GM12874 (cell line): ENCODE results near the gene NRBP1.

Experiments
- TF ChIP-seq, protein P1 (sequence below): IDR thresholded peaks from 2 replicates; pipeline ENCODE4 v1.5.1; 2011; ENCODE audit warnings: low read depth, mild to moderate bottlenecking, control low read depth, low read length, moderate library complexity; ENCODE audit not compliant: insufficient read depth

NRBP1 gene

DNA sequence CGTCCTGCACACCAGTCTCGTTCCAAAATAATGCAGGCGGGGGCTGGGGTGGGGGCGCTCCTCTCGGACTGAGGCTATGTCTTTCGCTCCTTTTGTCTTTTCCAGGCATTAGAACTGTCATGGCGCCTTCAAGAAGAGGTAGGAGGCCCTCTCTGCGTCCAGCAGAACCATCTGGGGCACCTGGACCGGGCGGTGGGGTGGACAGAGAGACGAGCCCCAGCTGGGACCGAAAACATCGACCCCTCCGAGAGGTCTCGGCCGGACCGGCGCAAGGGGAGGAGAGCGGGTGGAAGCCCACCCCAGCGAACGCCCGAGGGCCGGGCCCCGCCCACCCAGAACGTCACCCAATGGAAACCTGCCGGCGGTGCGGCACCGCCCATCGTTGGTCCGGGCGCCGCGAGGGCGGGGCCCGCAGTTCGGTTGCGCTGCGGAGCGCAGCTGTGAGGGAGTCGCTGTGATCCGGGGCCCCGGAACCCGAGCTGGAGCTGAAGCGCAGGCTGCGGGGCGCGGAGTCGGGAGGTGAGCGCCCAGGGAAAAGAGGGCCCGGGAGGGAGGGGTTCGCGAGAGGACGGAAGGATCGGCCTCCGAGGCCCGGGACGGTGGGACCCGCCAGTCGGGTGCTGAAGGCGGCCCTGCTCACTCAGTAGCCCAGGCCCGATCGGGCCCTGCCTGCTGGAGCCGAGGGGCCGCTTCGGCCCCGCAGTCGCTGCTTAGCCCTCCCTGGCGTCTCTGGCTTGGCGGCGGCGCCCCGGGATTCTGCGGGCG, at the start of gene NRBP1:
NRBP1 (plus strand) TSS at position 419 of the 765 bp plus-strand sequence. CDS start 4,643 bp downstream, outside the sequence.
- TF ChIP-seq, protein P1, sequence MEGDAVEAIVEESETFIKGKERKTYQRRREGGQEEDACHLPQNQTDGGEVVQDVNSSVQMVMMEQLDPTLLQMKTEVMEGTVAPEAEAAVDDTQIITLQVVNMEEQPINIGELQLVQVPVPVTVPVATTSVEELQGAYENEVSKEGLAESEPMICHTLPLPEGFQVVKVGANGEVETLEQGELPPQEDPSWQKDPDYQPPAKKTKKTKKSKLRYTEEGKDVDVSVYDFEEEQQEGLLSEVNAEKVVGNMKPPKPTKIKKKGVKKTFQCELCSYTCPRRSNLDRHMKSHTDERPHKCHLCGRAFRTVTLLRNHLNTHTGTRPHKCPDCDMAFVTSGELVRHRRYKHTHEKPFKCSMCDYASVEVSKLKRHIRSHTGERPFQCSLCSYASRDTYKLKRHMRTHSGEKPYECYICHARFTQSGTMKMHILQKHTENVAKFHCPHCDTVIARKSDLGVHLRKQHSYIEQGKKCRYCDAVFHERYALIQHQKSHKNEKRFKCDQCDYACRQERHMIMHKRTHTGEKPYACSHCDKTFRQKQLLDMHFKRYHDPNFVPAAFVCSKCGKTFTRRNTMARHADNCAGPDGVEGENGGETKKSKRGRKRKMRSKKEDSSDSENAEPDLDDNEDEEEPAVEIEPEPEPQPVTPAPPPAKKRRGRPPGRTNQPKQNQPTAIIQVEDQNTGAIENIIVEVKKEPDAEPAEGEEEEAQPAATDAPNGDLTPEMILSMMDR: no peak

DNA sequence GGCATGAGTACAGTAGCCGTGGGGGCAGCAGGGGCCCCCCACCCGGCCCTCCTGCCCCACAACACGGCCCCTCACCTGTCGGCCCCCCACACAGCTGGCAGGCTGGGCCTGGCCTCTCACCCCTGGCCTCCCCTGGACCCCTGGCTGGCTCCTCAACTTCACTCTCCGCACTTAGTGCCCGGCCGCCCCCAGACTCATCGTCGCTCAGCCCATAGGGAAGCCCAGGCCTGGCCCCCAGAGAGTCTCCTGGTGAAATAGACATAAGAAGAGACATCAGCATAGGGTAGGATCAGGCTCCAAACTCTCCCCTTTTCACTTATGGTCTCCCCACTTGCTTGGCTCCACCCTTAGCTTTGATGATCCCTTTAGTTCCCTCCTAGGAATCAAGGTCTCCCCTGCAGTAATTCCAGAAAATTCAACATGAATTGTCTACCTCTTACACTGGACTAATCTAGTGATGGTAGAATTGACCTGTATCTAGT, 49.6 kb upstream of the NRBP1 start:
- TF ChIP-seq, protein P1: no peak

DNA sequence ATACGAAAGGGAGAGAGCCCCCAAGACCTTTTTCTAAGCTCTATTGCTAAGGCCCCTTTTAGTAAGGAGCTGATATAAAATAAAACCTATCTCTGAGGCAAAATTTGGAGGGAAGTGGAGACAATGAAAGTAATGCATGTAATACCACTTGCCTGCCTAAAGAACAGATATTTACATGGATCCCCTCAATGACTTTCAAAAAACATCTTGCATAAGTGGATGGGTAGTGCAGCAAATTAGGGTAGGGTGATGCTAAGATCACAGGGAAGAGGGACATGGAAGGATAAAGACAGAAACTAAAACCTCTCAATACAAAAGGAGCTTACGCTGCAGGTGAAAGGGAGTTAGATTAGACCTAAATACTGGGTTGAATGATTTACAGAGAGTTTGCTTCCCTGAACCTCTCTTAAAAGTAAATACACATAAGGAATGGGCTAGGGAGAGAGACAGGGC, 49.0 kb upstream of the NRBP1 start:
- TF ChIP-seq, protein P1: no peak

DNA sequence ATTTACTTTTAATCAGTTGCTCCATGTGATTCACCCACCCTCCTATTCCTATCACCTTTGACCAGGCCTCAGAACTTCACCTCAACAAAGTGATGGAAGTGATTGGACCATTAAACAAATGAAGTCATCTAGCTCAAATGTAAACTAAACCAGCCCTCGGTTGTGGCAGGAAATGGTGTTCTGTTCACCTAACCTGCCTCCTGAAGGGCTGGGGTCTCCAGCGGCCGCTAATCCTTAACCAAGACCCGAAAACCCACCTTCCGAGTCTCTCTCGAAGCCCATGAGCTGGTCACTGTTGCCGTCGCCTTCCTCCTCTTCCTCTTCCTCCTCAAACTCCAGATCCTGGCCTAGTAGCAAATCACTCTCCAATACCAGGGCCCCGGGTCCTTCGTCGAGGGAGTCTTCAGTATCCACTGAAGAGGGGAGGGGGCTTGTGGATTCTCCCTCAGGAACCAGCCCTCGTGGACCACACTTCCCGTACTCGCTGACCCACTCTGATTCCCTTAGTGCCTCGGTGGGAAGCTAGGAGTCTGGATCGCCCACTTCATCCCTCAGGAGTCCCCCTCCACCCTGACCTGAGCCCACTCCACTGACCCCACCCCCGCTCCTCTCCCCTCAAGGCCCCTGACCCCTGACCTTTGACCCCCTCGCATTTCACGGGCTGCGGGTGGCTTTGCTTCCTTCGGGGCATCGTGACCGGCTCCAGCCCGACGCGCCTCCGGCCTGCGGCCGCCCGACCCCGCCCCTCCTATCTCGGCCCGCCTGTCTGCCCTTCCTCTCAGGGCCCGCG, 48.4 kb upstream of the NRBP1 start:
- TF ChIP-seq, protein P1: no peak

DNA sequence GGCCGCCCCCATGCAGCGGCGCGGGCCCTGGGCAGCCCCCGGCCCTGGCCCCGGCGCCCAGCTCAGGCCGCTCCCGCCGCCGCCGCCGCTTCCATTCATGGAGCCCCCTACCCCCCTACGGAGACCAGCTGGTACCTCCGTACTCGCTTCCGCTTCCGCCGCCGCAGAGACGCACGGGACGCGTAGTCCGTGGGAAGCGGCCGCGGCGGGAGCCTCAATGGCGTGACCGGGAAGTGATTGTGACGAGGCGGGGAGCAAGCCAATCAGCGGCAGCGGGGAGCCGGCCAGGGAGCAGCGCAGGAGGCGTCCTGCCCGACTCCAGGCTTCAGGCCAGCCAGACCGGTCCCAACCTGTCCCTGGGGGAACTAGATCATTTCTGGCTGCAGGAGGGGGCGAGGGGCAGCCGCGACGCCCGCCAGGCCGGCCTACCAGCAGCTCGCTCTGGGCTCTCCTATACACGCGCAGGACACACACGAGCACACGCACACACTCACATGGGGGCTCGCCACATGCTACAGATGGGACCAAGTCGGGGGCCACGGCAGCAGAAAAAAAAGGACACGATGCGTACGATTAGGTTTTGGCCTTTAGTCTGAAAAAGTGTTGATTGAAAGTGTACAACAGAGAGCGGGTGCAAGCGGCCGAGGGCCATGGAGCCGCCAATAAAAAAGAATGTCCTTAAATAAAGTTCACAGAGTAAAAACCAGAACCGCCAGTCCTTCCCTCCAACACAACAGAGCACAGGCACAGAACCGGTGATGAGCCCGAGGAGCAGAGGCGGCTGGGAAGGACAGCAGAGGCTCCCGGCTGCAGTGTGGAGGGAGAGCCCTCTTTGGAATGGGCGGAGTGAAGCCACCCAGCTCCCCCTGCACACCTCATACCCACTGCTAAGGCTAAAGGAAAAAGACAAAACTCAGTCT, 47.5 kb upstream of the NRBP1 start, which contains the start of gene ZNF513:
ZNF513 (minus strand) TSS at position 109 of the 920 bp plus-strand sequence. CDS start 208 bp downstream, outside the sequence.
- TF ChIP-seq, protein P1: no peak

DNA sequence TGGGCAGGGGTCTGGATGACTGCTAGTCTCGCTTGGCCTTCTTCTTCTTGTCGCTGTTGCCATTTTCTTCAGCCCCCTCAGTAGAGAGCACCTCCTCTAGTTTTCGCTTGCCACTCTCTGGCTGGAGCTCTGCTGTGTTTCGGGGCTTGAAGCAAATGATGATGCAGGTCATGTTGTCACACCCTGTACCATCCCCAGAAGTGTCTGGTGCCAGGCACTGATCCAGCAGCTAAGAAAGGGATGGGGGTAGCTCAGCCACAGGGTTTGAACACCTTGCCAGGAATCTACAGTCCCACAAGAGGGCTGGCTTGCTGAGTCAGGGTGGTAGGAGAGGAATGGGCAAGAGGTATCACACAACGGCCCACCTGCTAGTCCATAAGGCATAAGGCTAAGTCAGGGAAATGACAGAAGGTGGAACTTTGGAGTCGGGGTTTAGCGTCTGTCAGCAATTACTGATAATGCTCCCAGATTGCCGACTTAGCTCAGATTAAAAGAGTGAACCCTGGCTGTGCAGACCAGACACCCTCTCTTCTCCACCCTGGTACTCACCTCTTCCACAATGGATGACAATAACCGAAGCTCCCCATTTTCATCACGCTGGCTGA, 46.8 kb upstream of the NRBP1 start:
- TF ChIP-seq, protein P1: no peak
